ENCODE data around the gene AIRE.
"Not testable (repeated sequence)": the region's sequence is repeated elsewhere in the genome, so short reads cannot be mapped to it uniquely, and the experiment has no call there.

AIRE gene

GRCh38 chr21:44272284-44272858 is 13.3 kb upstream of the AIRE start:
- TF ChIP-seq, protein P1, sequence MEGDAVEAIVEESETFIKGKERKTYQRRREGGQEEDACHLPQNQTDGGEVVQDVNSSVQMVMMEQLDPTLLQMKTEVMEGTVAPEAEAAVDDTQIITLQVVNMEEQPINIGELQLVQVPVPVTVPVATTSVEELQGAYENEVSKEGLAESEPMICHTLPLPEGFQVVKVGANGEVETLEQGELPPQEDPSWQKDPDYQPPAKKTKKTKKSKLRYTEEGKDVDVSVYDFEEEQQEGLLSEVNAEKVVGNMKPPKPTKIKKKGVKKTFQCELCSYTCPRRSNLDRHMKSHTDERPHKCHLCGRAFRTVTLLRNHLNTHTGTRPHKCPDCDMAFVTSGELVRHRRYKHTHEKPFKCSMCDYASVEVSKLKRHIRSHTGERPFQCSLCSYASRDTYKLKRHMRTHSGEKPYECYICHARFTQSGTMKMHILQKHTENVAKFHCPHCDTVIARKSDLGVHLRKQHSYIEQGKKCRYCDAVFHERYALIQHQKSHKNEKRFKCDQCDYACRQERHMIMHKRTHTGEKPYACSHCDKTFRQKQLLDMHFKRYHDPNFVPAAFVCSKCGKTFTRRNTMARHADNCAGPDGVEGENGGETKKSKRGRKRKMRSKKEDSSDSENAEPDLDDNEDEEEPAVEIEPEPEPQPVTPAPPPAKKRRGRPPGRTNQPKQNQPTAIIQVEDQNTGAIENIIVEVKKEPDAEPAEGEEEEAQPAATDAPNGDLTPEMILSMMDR (IDR thresholded peaks at IDR 0.05; ENCODE audit: low read depth, low read length, missing control alignments): no peak
- H3K4me3 ChIP-seq (replicated peaks; ENCODE audit: low read depth, low read length): no peak overlapping the region
- no peak for DNase-seq (ENCODE audit: extremely low read depth, low read depth)

DNA sequence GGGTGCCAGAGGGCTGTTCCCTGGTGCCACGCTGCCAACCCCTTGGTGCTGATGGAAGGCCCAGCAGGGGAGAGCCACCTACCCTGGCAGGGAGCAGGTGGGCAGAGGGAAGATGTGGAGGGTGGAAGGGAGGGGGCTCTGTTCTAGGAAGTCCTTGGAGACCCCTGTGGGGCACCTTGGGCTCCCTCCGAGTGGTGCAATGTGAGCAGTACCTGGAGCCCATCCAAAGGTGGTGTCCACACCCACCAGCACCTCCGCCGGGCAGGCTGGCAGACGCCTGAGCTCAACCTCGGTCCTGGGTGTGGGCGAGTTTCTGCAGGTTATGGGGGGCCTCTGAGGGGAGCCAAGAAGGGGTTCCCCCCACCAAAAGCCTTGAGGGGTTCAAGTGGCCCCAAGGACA is 12.6 kb upstream of the AIRE start:
- TF ChIP-seq, protein P1 (IDR thresholded peaks at IDR 0.05; ENCODE audit: low read depth, low read length, missing control alignments): no peak
- no peak for DNase-seq (ENCODE audit: extremely low read depth, low read depth)

GRCh38 chr21:44275041-44275440 is 10.6 kb upstream of the AIRE start:
- DNase-seq (ENCODE audit: extremely low read depth, low read depth): no peak
- no peak overlapping the region for H3K4me3 ChIP-seq (replicated peaks; ENCODE audit: low read depth, low read length)
- TF ChIP-seq, protein P1 (IDR thresholded peaks at IDR 0.05; ENCODE audit: low read depth, low read length, missing control alignments): no peak

More for the DNA sequence above, 12.6 kb upstream of the AIRE start:
- no peak overlapping the region for H3K4me3 ChIP-seq (replicated peaks; ENCODE audit: low read depth, low read length)

DNA sequence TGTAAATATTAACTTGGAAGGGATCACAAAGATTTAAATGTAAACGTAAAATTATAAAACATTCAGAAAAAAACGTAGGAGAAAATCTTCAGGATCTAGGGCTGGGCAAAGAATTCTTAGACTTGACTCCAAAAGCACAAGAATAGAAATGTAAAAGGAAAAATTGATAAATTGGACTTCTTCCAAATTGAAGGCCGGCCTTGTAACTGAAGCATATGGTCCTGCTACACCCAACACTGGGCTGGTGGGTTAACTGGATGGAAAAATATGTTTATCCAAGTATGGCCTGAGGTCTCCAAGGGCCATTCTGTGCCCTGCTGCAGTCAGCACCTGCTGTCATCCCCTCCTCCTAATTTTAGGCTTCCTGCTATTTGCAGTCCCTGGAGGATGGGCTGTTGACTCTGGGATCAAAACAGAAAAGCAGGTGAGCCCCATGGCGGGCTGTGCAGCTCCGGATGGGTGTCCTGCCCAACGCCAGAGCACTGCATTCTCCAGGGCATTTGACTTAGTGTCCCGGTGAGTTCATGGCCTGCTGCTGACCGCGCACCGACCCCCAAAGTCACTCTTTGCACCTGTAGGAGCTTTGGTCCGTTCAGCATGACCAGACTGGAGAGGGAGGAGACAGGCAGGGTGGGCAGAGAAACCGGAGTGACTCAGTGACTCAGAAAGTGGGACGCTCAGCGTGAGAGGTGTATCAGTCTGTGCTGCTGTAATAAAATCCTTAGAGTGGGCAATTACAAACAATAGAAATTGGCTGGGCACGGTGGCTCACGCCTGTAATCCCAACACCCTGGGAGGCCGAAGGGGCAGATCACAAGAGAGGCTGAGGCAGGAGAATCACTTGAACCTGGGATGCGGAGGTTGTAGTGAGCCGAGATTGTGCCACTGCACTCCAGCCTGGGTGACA is 6.1 kb upstream of the AIRE start:
- H3K4me3 ChIP-seq (replicated peaks; ENCODE audit: low read depth, low read length): no peak overlapping the region
- TF ChIP-seq, protein P1 (IDR thresholded peaks at IDR 0.05; ENCODE audit: low read depth, low read length, missing control alignments): no peak
- DNase-seq (ENCODE audit: extremely low read depth, low read depth): no peak

DNA sequence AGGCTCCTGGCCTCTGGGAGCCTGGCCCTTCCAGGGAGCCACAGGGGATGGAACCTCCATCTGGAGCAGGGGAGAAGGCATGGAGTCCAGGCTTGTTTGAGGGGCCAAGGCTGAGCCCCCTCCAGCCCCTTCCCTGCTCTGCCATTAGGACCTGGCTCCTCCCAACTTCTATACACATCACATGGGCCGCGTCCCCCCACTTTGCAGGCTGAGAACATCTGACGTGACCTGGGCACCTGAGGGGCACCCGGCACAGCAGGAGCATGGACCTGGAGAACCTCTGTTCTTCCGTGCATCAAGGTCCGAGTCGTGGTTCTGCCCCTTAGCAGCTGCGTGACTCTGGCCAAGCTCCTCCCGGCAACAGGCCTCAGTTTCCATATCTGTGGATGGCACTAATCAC is 3.9 kb upstream of the AIRE start:
- TF ChIP-seq, protein P1 (IDR thresholded peaks at IDR 0.05; ENCODE audit: low read depth, low read length, missing control alignments): no peak
- no peak overlapping the region for H3K4me3 ChIP-seq (replicated peaks; ENCODE audit: low read depth, low read length)
- DNase-seq (ENCODE audit: extremely low read depth, low read depth): no peak

DNA sequence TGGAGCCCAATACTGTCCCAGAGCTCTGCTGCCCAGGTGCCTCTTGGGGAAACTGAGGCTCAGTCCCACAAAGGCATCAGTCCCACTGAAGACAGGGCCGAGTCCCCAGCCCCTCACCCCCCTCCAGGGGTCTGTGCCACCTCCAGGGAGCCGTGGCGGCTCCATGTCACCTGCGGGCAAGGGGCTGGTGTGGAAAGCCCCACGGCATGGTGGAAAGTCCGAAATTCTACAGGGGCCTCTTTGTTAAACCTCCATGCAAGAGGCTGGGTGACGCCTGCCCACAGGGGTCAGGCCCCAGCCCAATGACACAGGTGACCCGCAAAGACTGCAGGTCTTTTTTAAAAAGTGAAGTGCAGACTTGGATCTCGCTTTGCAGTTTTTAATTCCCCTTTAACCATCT is 3.3 kb upstream of the AIRE start:
- DNase-seq (ENCODE audit: extremely low read depth, low read depth): no peak
- no peak overlapping the region for H3K4me3 ChIP-seq (replicated peaks; ENCODE audit: low read depth, low read length)
- TF ChIP-seq, protein P1 (IDR thresholded peaks at IDR 0.05; ENCODE audit: low read depth, low read length, missing control alignments): no peak

DNA sequence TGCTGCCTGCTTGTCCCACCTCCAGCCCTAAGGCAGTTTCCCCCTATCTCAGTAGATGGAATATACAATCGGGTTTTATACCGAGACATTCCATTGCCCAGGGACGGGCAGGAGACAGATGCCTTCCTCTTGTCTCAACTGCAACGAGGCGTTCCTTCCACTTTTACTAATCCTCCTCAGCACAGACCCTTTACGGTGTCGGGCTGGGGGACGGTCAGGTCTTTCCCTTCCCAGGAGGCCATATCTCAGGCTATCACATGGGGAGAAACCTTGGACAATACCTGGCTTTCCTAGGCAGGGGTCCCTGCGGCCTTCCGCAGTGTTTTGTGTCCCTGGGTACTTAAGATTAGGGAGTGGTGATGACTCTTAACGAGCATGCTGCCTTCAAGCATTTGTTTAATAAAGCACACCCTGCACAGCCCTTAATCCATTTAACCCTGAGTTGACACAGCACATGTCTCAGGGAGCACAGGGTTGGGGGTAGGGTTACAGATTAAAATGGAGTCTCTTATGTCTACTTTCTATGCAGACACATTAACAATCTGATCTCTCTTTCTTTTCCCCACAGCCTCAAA is 2.4 kb upstream of the AIRE start:
- not testable (repeated sequence) for H3K4me3 ChIP-seq (replicated peaks; ENCODE audit: low read depth, low read length); DNase-seq (ENCODE audit: extremely low read depth, low read depth)
